Keratinocyte (primary cell): Measurements from ENCODE around the gene FAM90A1.
"Not testable (repeated sequence)": the region's sequence is repeated elsewhere in the genome, so short reads cannot be mapped to it uniquely, and the experiment has no call there.

Source experiments
- EZH2 ChIP-seq: IDR thresholded peaks from one replicate; pipeline ENCODE4 v1.6.1; 2012; ENCODE audit warnings: inconsistent platforms, mild to moderate bottlenecking, low read length, moderate library complexity
- TF ChIP-seq, protein P1 (sequence below), 3 experiments: IDR thresholded peaks in 1 of 3; conservative IDR thresholded peaks in 1 of 3; optimal IDR thresholded peaks in 1 of 3; 2 replicates in 2 of 3; 3 replicates in 1 of 3; pipeline versions ENCODE3 to v1.5.1; 2011; ENCODE audit warnings: low read length in 3 of 3, mild to moderate bottlenecking in 3 of 3, moderate library complexity in 2 of 3, control low read depth in 1 of 3, inconsistent platforms in 1 of 3; ENCODE audit not compliant: insufficient read depth in 2 of 3; ENCODE audit errors: extremely low read depth in 1 of 3

- TF ChIP-seq, protein P1, sequence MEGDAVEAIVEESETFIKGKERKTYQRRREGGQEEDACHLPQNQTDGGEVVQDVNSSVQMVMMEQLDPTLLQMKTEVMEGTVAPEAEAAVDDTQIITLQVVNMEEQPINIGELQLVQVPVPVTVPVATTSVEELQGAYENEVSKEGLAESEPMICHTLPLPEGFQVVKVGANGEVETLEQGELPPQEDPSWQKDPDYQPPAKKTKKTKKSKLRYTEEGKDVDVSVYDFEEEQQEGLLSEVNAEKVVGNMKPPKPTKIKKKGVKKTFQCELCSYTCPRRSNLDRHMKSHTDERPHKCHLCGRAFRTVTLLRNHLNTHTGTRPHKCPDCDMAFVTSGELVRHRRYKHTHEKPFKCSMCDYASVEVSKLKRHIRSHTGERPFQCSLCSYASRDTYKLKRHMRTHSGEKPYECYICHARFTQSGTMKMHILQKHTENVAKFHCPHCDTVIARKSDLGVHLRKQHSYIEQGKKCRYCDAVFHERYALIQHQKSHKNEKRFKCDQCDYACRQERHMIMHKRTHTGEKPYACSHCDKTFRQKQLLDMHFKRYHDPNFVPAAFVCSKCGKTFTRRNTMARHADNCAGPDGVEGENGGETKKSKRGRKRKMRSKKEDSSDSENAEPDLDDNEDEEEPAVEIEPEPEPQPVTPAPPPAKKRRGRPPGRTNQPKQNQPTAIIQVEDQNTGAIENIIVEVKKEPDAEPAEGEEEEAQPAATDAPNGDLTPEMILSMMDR (optimal IDR thresholded peaks at IDR 0.05 in 1 of 3, IDR thresholded peaks at IDR 0.05 in 1 of 3, conservative IDR thresholded peaks at IDR 0.05 in 1 of 3; ENCODE audit: extremely low read depth in 1 of 3, insufficient read depth in 2 of 3, low read length in 3 of 3): not testable (repeated sequence)
- TF ChIP-seq EZH2: not testable (repeated sequence)
These were observed 9.6 kb upstream of the FAM90A1 start for GRCh38 chr12:8237031-8237430.
